ENCODE results near the gene CSAD. TPM values are rescaled to one million over a fixed set of nuclear protein-coding genes. Genes with fewer than 3 reads are reported as not detected.

Gene CSAD
- total and polyA plus RNA-seq, 2 experiments from 2014 or later: 3.2 to 7.1 TPM

DNA sequence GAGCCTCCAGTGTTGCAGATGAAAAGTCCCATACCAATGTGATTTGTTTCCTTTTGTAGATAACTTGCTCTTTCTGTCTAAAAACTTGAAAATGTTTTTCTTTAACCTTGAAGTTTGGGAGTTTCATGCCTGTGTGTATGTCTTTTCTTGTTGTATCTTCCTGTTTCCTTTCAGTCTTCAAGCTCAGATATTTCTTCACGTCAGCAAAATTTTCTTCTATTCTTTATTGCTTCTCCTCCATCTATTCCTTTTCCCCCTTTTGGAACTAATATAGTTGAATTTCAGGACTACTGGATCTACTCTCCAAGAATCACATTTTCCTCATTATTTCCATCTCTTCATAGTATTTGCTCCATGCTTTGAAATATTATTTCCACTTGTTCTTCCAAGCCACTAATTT is 53.6 kb downstream of the CSAD start:
- no peak overlapping the region for H3K27ac Mint-ChIP-seq

DNA sequence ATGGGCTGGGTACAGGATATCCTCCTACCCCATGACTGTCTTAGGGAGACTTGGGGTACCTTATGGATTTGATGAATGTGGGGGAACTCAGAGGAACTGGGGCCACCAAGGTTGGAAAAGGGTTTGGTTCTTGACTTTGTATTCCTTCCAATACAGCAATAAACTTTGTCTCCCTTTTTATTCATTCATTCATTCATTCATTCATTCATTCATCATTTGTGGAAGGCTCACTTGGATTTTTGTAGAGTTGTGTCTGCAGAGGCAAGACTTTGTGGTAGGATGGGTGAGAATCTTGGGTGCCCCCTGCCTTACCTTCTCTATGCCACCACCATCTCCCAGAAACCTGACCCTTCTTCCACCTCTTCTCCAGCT is 56.4 kb downstream of the CSAD start:
- Histone ChIP-seq H4K20me1 (replicated peaks; ENCODE audit: insufficient read depth) (no peaks in the 10 kb centered on the region), H3K9me2 (ENCODE audit: insufficient read depth) (peaks cover 3% of the 10 kb centered on the region; the same call in 1 of the 2 replicates), H3K79me2 (replicated peaks; ENCODE audit: insufficient read depth) (no peaks in the 10 kb centered on the region), H2AFZ (no peak overlapping the region), H3K4me2 (no peak overlapping the region), H3F3A (replicated peaks; ENCODE audit: low read depth) (no peaks in the 10 kb centered on the region), H3K4me1 (ENCODE audit: insufficient read depth) (no peaks in the 10 kb centered on the region), H3K4me3 (no peak overlapping the region), H3K27ac (ENCODE audit: low read depth) (no peak overlapping the region), H3K36me3 (ENCODE audit: insufficient read depth) (no peaks in the 10 kb centered on the region), H3K27me3 (ENCODE audit: insufficient read depth) (0 out of 2 replicates have a peak, but pooled peaks cover 5% of the 10 kb centered on the region)
- H3K36me3 Mint-ChIP-seq (ENCODE audit: low read depth): no peaks in the 10 kb centered on the region; the same call in 2 of the 3 replicates
- H3K27ac Mint-ChIP-seq: no peak overlapping the region
- no peaks in the 10 kb centered on the region for H3K4me1 Mint-ChIP-seq
- peaks cover 4% of the 10 kb centered on the region; the same call in 2 of the 3 replicates for H3K9me3 Mint-ChIP-seq
- H3K4me3 Mint-ChIP-seq: no peak overlapping the region
- H3K27me3 Mint-ChIP-seq (ENCODE audit: insufficient read depth, low read depth, poor library complexity): peaks cover 18% of the 10 kb centered on the region
- ATAC-seq (no peak), DNase-seq (ENCODE audit: low spot score) (no peak)
- no peak for TF ChIP-seq ZNF114 (CRISPR knock-in tag; IDR thresholded peaks at IDR 0.05)
- no peak for TF ChIP-seq CREB1 (CRISPR knock-in tag; IDR thresholded peaks at IDR 0.05; ENCODE audit: low read depth)
- TF ChIP-seq ZNF331 (CRISPR knock-in tag; IDR thresholded peaks at IDR 0.05; ENCODE audit: low read depth): no peak
- TF ChIP-seq EZH2 (IDR thresholded peaks at IDR 0.05; ENCODE audit: low read depth, unreplicated experiment): no peak
- no peak for TF ChIP-seq NANOG (IDR thresholded peaks at IDR 0.05; ENCODE audit: borderline replicate concordance)
- TF ChIP-seq, protein P1, sequence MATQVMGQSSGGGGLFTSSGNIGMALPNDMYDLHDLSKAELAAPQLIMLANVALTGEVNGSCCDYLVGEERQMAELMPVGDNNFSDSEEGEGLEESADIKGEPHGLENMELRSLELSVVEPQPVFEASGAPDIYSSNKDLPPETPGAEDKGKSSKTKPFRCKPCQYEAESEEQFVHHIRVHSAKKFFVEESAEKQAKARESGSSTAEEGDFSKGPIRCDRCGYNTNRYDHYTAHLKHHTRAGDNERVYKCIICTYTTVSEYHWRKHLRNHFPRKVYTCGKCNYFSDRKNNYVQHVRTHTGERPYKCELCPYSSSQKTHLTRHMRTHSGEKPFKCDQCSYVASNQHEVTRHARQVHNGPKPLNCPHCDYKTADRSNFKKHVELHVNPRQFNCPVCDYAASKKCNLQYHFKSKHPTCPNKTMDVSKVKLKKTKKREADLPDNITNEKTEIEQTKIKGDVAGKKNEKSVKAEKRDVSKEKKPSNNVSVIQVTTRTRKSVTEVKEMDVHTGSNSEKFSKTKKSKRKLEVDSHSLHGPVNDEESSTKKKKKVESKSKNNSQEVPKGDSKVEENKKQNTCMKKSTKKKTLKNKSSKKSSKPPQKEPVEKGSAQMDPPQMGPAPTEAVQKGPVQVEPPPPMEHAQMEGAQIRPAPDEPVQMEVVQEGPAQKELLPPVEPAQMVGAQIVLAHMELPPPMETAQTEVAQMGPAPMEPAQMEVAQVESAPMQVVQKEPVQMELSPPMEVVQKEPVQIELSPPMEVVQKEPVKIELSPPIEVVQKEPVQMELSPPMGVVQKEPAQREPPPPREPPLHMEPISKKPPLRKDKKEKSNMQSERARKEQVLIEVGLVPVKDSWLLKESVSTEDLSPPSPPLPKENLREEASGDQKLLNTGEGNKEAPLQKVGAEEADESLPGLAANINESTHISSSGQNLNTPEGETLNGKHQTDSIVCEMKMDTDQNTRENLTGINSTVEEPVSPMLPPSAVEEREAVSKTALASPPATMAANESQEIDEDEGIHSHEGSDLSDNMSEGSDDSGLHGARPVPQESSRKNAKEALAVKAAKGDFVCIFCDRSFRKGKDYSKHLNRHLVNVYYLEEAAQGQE (IDR thresholded peaks at IDR 0.05; ENCODE audit: unreplicated experiment): no peak
- no peak for TF ChIP-seq STAT1 (IDR thresholded peaks at IDR 0.05; ENCODE audit: unreplicated experiment)
- TF ChIP-seq, protein P2, sequence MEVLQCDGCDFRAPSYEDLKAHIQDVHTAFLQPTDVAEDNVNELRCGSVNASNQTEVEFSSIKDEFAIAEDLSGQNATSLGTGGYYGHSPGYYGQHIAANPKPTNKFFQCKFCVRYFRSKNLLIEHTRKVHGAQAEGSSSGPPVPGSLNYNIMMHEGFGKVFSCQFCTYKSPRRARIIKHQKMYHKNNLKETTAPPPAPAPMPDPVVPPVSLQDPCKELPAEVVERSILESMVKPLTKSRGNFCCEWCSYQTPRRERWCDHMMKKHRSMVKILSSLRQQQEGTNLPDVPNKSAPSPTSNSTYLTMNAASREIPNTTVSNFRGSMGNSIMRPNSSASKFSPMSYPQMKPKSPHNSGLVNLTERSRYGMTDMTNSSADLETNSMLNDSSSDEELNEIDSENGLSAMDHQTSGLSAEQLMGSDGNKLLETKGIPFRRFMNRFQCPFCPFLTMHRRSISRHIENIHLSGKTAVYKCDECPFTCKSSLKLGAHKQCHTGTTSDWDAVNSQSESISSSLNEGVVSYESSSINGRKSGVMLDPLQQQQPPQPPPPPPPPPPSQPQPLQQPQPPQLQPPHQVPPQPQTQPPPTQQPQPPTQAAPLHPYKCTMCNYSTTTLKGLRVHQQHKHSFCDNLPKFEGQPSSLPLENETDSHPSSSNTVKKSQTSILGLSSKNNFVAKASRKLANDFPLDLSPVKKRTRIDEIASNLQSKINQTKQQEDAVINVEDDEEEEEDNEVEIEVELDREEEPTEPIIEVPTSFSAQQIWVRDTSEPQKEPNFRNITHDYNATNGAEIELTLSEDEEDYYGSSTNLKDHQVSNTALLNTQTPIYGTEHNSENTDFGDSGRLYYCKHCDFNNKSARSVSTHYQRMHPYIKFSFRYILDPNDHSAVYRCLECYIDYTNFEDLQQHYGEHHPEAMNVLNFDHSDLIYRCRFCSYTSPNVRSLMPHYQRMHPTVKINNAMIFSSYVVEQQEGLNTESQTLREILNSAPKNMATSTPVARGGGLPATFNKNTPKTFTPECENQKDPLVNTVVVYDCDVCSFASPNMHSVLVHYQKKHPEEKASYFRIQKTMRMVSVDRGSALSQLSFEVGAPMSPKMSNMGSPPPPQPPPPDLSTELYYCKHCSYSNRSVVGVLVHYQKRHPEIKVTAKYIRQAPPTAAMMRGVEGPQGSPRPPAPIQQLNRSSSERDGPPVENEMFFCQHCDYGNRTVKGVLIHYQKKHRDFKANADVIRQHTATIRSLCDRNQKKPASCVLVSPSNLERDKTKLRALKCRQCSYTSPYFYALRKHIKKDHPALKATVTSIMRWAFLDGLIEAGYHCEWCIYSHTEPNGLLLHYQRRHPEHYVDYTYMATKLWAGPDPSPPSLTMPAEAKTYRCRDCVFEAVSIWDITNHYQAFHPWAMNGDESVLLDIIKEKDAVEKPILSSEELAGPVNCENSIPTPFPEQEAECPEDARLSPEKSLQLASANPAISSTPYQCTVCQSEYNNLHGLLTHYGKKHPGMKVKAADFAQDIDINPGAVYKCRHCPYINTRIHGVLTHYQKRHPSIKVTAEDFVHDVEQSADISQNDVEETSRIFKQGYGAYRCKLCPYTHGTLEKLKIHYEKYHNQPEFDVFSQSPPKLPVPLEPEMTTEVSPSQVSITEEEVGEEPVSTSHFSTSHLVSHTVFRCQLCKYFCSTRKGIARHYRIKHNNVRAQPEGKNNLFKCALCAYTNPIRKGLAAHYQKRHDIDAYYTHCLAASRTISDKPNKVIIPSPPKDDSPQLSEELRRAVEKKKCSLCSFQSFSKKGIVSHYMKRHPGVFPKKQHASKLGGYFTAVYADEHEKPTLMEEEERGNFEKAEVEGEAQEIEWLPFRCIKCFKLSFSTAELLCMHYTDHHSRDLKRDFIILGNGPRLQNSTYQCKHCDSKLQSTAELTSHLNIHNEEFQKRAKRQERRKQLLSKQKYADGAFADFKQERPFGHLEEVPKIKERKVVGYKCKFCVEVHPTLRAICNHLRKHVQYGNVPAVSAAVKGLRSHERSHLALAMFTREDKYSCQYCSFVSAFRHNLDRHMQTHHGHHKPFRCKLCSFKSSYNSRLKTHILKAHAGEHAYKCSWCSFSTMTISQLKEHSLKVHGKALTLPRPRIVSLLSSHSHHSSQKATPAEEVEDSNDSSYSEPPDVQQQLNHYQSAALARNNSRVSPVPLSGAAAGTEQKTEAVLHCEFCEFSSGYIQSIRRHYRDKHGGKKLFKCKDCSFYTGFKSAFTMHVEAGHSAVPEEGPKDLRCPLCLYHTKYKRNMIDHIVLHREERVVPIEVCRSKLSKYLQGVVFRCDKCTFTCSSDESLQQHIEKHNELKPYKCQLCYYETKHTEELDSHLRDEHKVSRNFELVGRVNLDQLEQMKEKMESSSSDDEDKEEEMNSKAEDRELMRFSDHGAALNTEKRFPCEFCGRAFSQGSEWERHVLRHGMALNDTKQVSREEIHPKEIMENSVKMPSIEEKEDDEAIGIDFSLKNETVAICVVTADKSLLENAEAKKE (CRISPR knock-in tag; IDR thresholded peaks at IDR 0.05): no peak
- no peak for TF ChIP-seq EZH2phosphoT487 (IDR thresholded peaks at IDR 0.05; ENCODE audit: unreplicated experiment)
- TF ChIP-seq POLR2AphosphoS5 (IDR thresholded peaks at IDR 0.05; ENCODE audit: low read depth): no peak

More for the DNA sequence above, 53.6 kb downstream of the CSAD start:
- ATAC-seq: no peak
- no peak overlapping the region for H3K4me2 ChIP-seq
- no peaks in the 10 kb centered on the region for H3K4me1 Mint-ChIP-seq
- no peak overlapping the region for H3K4me3 Mint-ChIP-seq
- H3F3A ChIP-seq (replicated peaks; ENCODE audit: low read depth): no peaks in the 10 kb centered on the region
- no peaks in the 10 kb centered on the region for H4K20me1 ChIP-seq (replicated peaks; ENCODE audit: insufficient read depth)
- H2AFZ ChIP-seq: no peak overlapping the region
- TF ChIP-seq EZH2 (IDR thresholded peaks at IDR 0.05; ENCODE audit: low read depth, unreplicated experiment) (no peak), POLR2AphosphoS5 (IDR thresholded peaks at IDR 0.05; ENCODE audit: low read depth) (no peak), JUNB (IDR thresholded peaks at IDR 0.05; ENCODE audit: unreplicated experiment) (no peak), NANOG (IDR thresholded peaks at IDR 0.05; ENCODE audit: borderline replicate concordance) (no peak), ZNF114 (CRISPR knock-in tag; IDR thresholded peaks at IDR 0.05) (no peak), EZH2phosphoT487 (IDR thresholded peaks at IDR 0.05; ENCODE audit: unreplicated experiment) (no peak), CREB1 (CRISPR knock-in tag; IDR thresholded peaks at IDR 0.05; ENCODE audit: low read depth) (no peak), STAT1 (IDR thresholded peaks at IDR 0.05; ENCODE audit: unreplicated experiment) (no peak)
- 0 out of 2 replicates have a peak, but pooled peaks cover 5% of the 10 kb centered on the region for H3K27me3 ChIP-seq (ENCODE audit: insufficient read depth)
- no peaks in the 10 kb centered on the region for H3K79me2 ChIP-seq (replicated peaks; ENCODE audit: insufficient read depth)
- peaks cover 12% of the 10 kb centered on the region for H3K27me3 Mint-ChIP-seq (ENCODE audit: insufficient read depth, low read depth, poor library complexity)
- no peak overlapping the region for H3K27ac ChIP-seq (ENCODE audit: low read depth)
- no peaks in the 10 kb centered on the region for H3K36me3 ChIP-seq (ENCODE audit: insufficient read depth)
- no peak for DNase-seq (ENCODE audit: low spot score)
- no peak overlapping the region for H3K4me3 ChIP-seq
- H3K9me3 Mint-ChIP-seq: peaks cover 4% of the 10 kb centered on the region; the same call in 1 of the 3 replicates
- H3K4me1 ChIP-seq (ENCODE audit: insufficient read depth): no peaks in the 10 kb centered on the region
- H3K9me2 ChIP-seq (ENCODE audit: insufficient read depth): no peaks in the 10 kb centered on the region
- H3K36me3 Mint-ChIP-seq (ENCODE audit: low read depth): no peaks in the 10 kb centered on the region; the same call in 2 of the 3 replicates
